Measurements from ENCODE around the gene EMX1.
A peak's percentile ranks its signal among the peaks of the same experiment; 100 is the strongest.

Gene EMX1
- 0 reads per million in 3 experiments for total RNA-seq

- peak; percentile 48 for DNase-seq
Measured at GRCh38 chr2:72917138-72917876, at the start of gene EMX1. EMX1 (plus strand) TSS chr2:72917519; CDS start chr2:72917853, 334 bp downstream.

GRCh38 chr2:72871060-72871459, 46.3 kb upstream of the EMX1 start:
- no peak for DNase-seq

GRCh38 chr2:72871880-72872279, 45.4 kb upstream of the EMX1 start:
- no peak for DNase-seq

GRCh38 chr2:72883356-72883962, 33.9 kb upstream of the EMX1 start:
- DNase-seq: no peak

GRCh38 chr2:72886505-72887031, 30.8 kb upstream of the EMX1 start:
- DNase-seq: no peak

GRCh38 chr2:72887032-72887739, 30.1 kb upstream of the EMX1 start, which contains the start of gene SPR:
SPR (plus strand) TSS chr2:72887408; CDS start chr2:72887433, 25 bp downstream.
- peak; percentile 23 for DNase-seq

GRCh38 chr2:72887740-72888437, 29.4 kb upstream of the EMX1 start:
- DNase-seq: peak; percentile 25

- no peak for DNase-seq
Measured at GRCh38 chr2:72888438-72889202, 28.7 kb upstream of the EMX1 start.

- DNase-seq: no peak
Measured at GRCh38 chr2:72889991-72890390, 27.3 kb upstream of the EMX1 start.

GRCh38 chr2:72891091-72891818, 26.1 kb upstream of the EMX1 start:
- no peak for DNase-seq

GRCh38 chr2:72892506-72893173, 24.7 kb upstream of the EMX1 start:
- peak; percentile 48 for DNase-seq

- DNase-seq: no peak
Measured at GRCh38 chr2:72893594-72894319, 23.6 kb upstream of the EMX1 start.

GRCh38 chr2:72894514-72894913, 22.8 kb upstream of the EMX1 start:
- no peak for DNase-seq

GRCh38 chr2:72895154-72895553, 22.2 kb upstream of the EMX1 start:
- DNase-seq: no peak

GRCh38 chr2:72895759-72896281, 21.5 kb upstream of the EMX1 start:
- DNase-seq: no peak

- no peak for DNase-seq
Measured at GRCh38 chr2:72896446-72896845, 20.9 kb upstream of the EMX1 start.

GRCh38 chr2:72897785-72898584, 19.3 kb upstream of the EMX1 start:
- no peak for DNase-seq

- no peak for DNase-seq
Measured at GRCh38 chr2:72898585-72898906, 18.8 kb upstream of the EMX1 start.
